HL-60 (cell line): Measurements from ENCODE around the gene TIGAR.

Experiments
- DNase-seq, 2 experiments: peaks; one replicate each; pipeline ENCODE4 v3.0.0-alpha.2; 2010 to 2020; ENCODE audit warnings: low read depth in 1 of 2, low spot score in 1 of 2
- H3K27ac ChIP-seq: fragments of 250-450 bp; sonication (Bioruptor Pico); replicated peaks from 2 replicates; pipeline ENCODE4 v1.5.1; 2020; ENCODE audit warnings: mild to moderate bottlenecking, moderate library complexity
- H3K27me3 ChIP-seq: fragments of 250-450 bp; sonication (Bioruptor Pico); 2 replicates; pipeline ENCODE4 v1.5.1; 2021; ENCODE audit warnings: mild to moderate bottlenecking, moderate library complexity; ENCODE audit not compliant: insufficient read depth, poor library complexity, severe bottlenecking
- H3K4me3 ChIP-seq: replicated peaks from 2 replicates; pipeline ENCODE4 v1.5.1; 2011; ENCODE audit warnings: mild to moderate bottlenecking, control low read depth, low read length; ENCODE audit not compliant: insufficient read depth
- GABPA ChIP-seq: IDR thresholded peaks from 2 replicates; pipeline ENCODE4 v1.6.1; 2012; ENCODE audit warnings: low read depth
- POLR2AphosphoS5 ChIP-seq: IDR thresholded peaks from 2 replicates; pipeline ENCODE4 v1.6.1; 2012; ENCODE audit warnings: low read depth
- SPI1 ChIP-seq: IDR thresholded peaks from 2 replicates; pipeline ENCODE4 v1.6.1; 2012; ENCODE audit warnings: low read depth, mild to moderate bottlenecking, borderline replicate concordance
- TF ChIP-seq, protein P1 (sequence below): IDR thresholded peaks from one replicate; pipeline ENCODE4 v1.5.1; 2011; ENCODE audit warnings: low read length, control low read depth, inconsistent platforms; ENCODE audit not compliant: insufficient read depth
- TF ChIP-seq, protein P2 (sequence below): IDR thresholded peaks from 2 replicates; pipeline ENCODE4 v1.6.1; 2012; ENCODE audit warnings: low read depth; ENCODE audit not compliant: insufficient replicate concordance

Gene TIGAR

DNA sequence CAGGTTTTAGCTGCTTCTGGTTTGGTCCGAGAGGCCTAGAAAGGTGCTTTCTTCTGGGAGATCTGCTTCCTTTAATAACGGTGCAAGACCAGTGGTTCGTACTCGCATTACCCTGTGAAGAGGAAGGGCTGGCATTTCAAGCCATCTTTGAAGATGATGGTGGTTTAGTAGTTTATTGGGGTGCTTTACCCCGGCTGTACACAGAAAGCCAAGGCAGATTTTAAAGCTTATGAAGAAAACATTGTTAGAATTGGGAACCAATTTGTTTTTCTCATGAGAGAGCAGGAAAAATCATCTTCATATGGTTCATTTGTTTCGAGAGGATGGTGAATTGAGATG, 43.8 kb upstream of the TIGAR start:
- no peak for DNase-seq
- H3K27me3 ChIP-seq: no peaks in the 10 kb centered on the region
- H3K27ac ChIP-seq: no peak overlapping the region
- TF ChIP-seq GABPA (no peak), POLR2AphosphoS5 (no peak), SPI1 (no peak)
- TF ChIP-seq, protein P1, sequence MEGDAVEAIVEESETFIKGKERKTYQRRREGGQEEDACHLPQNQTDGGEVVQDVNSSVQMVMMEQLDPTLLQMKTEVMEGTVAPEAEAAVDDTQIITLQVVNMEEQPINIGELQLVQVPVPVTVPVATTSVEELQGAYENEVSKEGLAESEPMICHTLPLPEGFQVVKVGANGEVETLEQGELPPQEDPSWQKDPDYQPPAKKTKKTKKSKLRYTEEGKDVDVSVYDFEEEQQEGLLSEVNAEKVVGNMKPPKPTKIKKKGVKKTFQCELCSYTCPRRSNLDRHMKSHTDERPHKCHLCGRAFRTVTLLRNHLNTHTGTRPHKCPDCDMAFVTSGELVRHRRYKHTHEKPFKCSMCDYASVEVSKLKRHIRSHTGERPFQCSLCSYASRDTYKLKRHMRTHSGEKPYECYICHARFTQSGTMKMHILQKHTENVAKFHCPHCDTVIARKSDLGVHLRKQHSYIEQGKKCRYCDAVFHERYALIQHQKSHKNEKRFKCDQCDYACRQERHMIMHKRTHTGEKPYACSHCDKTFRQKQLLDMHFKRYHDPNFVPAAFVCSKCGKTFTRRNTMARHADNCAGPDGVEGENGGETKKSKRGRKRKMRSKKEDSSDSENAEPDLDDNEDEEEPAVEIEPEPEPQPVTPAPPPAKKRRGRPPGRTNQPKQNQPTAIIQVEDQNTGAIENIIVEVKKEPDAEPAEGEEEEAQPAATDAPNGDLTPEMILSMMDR: no peak
- TF ChIP-seq, protein P2, sequence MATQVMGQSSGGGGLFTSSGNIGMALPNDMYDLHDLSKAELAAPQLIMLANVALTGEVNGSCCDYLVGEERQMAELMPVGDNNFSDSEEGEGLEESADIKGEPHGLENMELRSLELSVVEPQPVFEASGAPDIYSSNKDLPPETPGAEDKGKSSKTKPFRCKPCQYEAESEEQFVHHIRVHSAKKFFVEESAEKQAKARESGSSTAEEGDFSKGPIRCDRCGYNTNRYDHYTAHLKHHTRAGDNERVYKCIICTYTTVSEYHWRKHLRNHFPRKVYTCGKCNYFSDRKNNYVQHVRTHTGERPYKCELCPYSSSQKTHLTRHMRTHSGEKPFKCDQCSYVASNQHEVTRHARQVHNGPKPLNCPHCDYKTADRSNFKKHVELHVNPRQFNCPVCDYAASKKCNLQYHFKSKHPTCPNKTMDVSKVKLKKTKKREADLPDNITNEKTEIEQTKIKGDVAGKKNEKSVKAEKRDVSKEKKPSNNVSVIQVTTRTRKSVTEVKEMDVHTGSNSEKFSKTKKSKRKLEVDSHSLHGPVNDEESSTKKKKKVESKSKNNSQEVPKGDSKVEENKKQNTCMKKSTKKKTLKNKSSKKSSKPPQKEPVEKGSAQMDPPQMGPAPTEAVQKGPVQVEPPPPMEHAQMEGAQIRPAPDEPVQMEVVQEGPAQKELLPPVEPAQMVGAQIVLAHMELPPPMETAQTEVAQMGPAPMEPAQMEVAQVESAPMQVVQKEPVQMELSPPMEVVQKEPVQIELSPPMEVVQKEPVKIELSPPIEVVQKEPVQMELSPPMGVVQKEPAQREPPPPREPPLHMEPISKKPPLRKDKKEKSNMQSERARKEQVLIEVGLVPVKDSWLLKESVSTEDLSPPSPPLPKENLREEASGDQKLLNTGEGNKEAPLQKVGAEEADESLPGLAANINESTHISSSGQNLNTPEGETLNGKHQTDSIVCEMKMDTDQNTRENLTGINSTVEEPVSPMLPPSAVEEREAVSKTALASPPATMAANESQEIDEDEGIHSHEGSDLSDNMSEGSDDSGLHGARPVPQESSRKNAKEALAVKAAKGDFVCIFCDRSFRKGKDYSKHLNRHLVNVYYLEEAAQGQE: no peak
- H3K4me3 ChIP-seq: no peak overlapping the region

DNA sequence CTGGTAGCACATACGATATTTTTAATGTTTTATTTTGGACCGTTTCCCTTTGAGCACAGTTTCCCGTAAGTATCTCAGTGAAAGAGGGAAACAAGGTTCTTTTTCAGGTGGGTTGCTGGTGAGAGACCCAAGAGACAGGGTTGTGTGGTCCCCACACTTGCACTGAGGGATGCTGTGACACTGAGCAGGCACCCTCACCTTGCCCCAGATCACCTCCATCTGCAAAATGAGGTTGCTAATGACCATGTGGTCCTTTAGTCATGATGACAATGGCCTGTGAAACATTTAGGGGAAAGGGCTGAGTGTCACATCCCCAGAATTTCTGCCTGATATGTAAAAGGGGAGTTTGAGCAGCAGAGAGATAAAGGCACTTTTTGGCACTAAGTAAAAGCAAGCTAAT, 43.2 kb upstream of the TIGAR start:
- H3K4me3 ChIP-seq: no peak overlapping the region
- DNase-seq: no peak
- H3K27ac ChIP-seq: no peak overlapping the region
- H3K27me3 ChIP-seq: no peaks in the 10 kb centered on the region
- TF ChIP-seq SPI1 (no peak), GABPA (no peak), POLR2AphosphoS5 (peak; percentile 11)
- TF ChIP-seq, protein P2: no peak

DNA sequence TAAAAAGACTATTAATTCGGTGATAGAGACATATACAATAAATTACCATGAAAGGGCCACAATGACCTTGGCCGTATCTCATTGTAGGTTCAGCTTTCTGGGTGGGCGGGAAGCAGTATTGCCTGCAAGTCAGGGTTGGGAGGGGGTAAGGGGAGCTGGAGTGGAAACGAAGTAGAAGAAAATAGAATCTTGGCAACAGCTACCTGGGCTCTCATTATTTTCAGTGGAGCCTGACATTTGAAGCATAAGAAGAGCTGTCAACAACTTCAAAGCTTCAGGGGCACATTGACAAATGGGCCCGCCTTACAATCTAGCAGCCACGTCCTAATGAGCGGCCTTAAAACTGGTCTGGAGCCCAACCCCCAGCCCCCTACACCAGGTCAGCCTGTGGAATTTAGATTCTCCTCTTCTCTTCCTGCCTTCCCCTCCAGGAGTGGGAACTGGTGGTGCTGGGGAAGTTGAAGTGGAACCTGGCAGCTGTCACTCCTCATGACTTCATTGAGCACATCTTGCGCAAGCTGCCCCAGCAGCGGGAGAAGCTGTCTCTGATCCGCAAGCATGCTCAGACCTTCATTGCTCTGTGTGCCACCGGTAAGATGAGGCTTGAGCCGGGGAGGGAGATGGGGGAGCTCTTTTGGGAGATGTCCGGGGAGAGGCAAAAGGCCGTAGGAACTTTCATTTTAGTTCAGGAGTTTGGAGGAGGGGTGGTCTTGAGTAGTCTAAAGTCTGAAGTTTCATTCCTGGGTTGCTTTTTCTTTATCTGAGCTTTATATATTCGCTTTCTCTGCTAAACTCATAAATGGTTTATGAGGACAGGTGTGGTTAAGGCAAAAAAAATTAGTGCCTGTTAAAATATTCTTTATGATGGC, 42.5 kb upstream of the TIGAR start:
- H3K27ac ChIP-seq: no peak overlapping the region
- DNase-seq: peak; percentile 63 to 83
- peak; percentile 48; the same call in 1 of the 2 replicates for TF ChIP-seq SPI1
- TF ChIP-seq, protein P2: no peak
- TF ChIP-seq POLR2AphosphoS5: peak; percentile 48
- no peak overlapping the region for H3K4me3 ChIP-seq
- H3K27me3 ChIP-seq: no peaks in the 10 kb centered on the region

DNA sequence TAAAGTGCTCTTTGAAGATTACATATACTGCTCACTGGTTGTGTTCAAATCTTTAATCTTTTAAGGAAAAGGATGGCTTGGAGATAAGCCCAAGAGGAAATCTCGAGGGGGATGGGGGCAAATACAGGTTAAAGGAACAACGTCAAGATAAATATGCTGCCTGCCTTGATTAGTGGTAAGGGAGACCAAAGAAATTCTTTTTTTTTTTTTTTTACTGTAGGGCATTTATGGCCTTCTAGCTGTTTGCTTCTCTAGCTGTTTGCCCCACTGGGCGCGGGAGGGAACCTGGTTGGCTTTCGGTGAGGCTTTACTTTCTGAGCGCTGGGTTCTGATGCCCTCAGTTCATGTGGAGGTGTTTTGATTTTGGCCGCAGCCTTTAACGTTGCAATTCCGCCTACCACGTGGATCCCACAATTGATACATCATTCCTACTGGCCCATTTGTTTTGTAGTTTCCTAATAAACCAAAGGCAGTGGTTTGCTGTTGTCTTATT, 41.8 kb upstream of the TIGAR start:
- no peaks in the 10 kb centered on the region for H3K27me3 ChIP-seq
- no peak overlapping the region for H3K4me3 ChIP-seq
- TF ChIP-seq, protein P1: no peak
- TF ChIP-seq GABPA: no peak
- TF ChIP-seq, protein P2: no peak
- TF ChIP-seq SPI1: no peak
- no peak for TF ChIP-seq POLR2AphosphoS5
- H3K27ac ChIP-seq: no peak overlapping the region
- DNase-seq: no peak
